PC-3 (cell line): ENCODE data around the gene SNX2. TPM values are rescaled to one million over a fixed set of nuclear protein-coding genes. Genes with fewer than 3 reads are reported as not detected.

ENCODE experiments used
- ATAC-seq: fragments of 200-7000 bp; cut with Tn5 transposase; 2 replicates; pipeline ENCODE4 v1.9.1; 2020; ENCODE audit warnings: mild to moderate bottlenecking, moderate library complexity
- BruUV-seq: library from RNA; stranded (reverse); fragments of 400-500 nt; replicated peaks from 2 replicates; lab custom pipeline; 2021; lab: Mats Ljungman, UMichigan
- CTCF ChIA-PET: fragments of 300-600 bp; sonication (Branson Sonifier 250); formaldehyde crosslinking; loops from one replicate; lab custom pipeline; 2022; ENCODE audit warnings: antibody characterized with exemption; lab: Charles Lee
- POLR2A ChIA-PET: fragments of 300-600 bp; sonication (Branson Sonifier 250); formaldehyde crosslinking; loops from one replicate; lab custom pipeline; 2022; ENCODE audit warnings: antibody characterized with exemption; ENCODE audit not compliant: unreplicated experiment; lab: Charles Lee
- DNase-seq: peaks from one replicate; pipeline ENCODE4 v3.0.0-alpha.2; 2015
- H2AFZ ChIP-seq: fragments of 300-600 bp; sonication (generic); 2 replicates; pipeline ENCODE4 v1.6.0; 2016; ENCODE audit warnings: antibody characterized with exemption, low read length
- H3F3A ChIP-seq: fragments of 300-600 bp; sonication (generic); one replicate; pipeline ENCODE4 v1.6.0; 2017; ENCODE audit warnings: antibody characterized with exemption, low read length, control low read depth, mild to moderate bottlenecking; ENCODE audit not compliant: unreplicated experiment
- H3K27ac ChIP-seq: fragments of 300-600 bp; sonication (generic); 2 replicates; pipeline ENCODE4 v1.5.1; 2016; ENCODE audit warnings: mild to moderate bottlenecking, low read length
- H3K27me3 ChIP-seq: fragments of 300-600 bp; sonication (generic); 2 replicates; pipeline ENCODE4 v1.6.1; 2016; ENCODE audit warnings: low read length, mixed read lengths
- H3K36me3 ChIP-seq: fragments of 300-600 bp; sonication (generic); 2 replicates; pipeline ENCODE4 v1.6.1; 2016; ENCODE audit warnings: low read depth, mixed run types, low read length, mixed read lengths
- H3K4me1 ChIP-seq: fragments of 300-600 bp; sonication (generic); 2 replicates; pipeline ENCODE4 v1.5.1; 2016; ENCODE audit warnings: low read length; ENCODE audit not compliant: insufficient read depth
- H3K4me2 ChIP-seq: fragments of 300-600 bp; sonication (generic); 2 replicates; pipeline ENCODE4 v1.6.0; 2016; ENCODE audit warnings: low read length
- H3K4me3 ChIP-seq: fragments of 300-600 bp; sonication (generic); 2 replicates; pipeline ENCODE4 v1.5.1; 2016; ENCODE audit warnings: mild to moderate bottlenecking, low read length, mixed read lengths
- H3K79me2 ChIP-seq: fragments of 300-600 bp; sonication (generic); 2 replicates; pipeline ENCODE4 v1.6.1; 2017; ENCODE audit warnings: low read length, mixed read lengths
- H3K9ac ChIP-seq: fragments of 300-600 bp; sonication (generic); 2 replicates; pipeline ENCODE4 v1.6.0; 2016; ENCODE audit warnings: mild to moderate bottlenecking, low read length
- H3K9me2 ChIP-seq: fragments of 300-600 bp; sonication (generic); replicated peaks from 2 replicates; pipeline ENCODE4 v1.6.1; 2016; ENCODE audit warnings: mixed run types, low read length, mixed read lengths
- H3K9me3 ChIP-seq: fragments of 300-600 bp; sonication (generic); 2 replicates; pipeline ENCODE4 v1.6.1; 2016; ENCODE audit warnings: low read length, mixed read lengths
- H4K20me1 ChIP-seq: fragments of 300-600 bp; sonication (generic); 2 replicates; pipeline ENCODE4 v1.6.1; 2016; ENCODE audit warnings: low read length, mixed read lengths
- EZH2 ChIP-seq: fragments of 300-600 bp; sonication (generic); IDR thresholded peaks from one replicate; pipeline ENCODE4 v1.6.1; 2017; ENCODE audit warnings: antibody characterized with exemption, mild to moderate bottlenecking, low read length; ENCODE audit not compliant: unreplicated experiment
- EZH2phosphoT487 ChIP-seq: fragments of 300-600 bp; sonication (generic); IDR thresholded peaks from 2 replicates; pipeline ENCODE4 v1.6.1; 2018; ENCODE audit warnings: mild to moderate bottlenecking, antibody characterized with exemption, low read length, borderline replicate concordance
- intact Hi-C: fragments of 100-400 bp; cut with micrococcal nuclease; formaldehyde crosslinking; loops from 2 replicates; pipeline ENCODE4 v1.9.0; 2023
- total RNA-seq: library from RNA; depleted of rRNA; stranded (reverse); fragments of >200 nt; gene quantifications from 2 replicates; pipeline ENCODE4 v1.2.3, GENCODE V29; 2014; rRNA removed
- TF ChIP-seq, protein P1 (sequence below): fragments of 300-600 bp; sonication (generic); conservative IDR thresholded peaks from 2 replicates; pipeline ENCODE4 v1.5.1; 2017; ENCODE audit warnings: antibody characterized with exemption, low read depth, mild to moderate bottlenecking, low read length

The SNX2 gene
- total RNA-seq, 1 experiment from 2014 or later = 33.7 TPM

- intact Hi-C loops = no loop called here
- CTCF ChIA-PET = interaction anchor here (0.6 kb wide), 1 partner anchor 175 kb away, joined by 3 read pairs; no protein-coding TSS in a partner anchor
- no peak overlapping the region for H3K4me2 ChIP-seq
These were observed 104.2 kb downstream of the SNX2 start for GRCh38 chr5:122879076-122879475.

More at GRCh38 chr5:122879076-122879475, 104.2 kb downstream of the SNX2 start:
- Histone ChIP-seq H4K20me1 (no peaks in the 10 kb centered on the region), H3K4me3 (no peak overlapping the region), H3K27me3 (no peaks in the 10 kb centered on the region), H3K79me2 (no peaks in the 10 kb centered on the region), H3K9ac (no peak overlapping the region), H3K36me3 (no peaks in the 10 kb centered on the region), H3K9me3 (no peaks in the 10 kb centered on the region), H3F3A (no peaks in the 10 kb centered on the region), H2AFZ (no peak overlapping the region), H3K9me2 (no peaks in the 10 kb centered on the region), H3K27ac (no peak overlapping the region), H3K4me1 (no peaks in the 10 kb centered on the region)
- DNase-seq (no peak), ATAC-seq (no peak)
- TF ChIP-seq EZH2phosphoT487 = no peak
- no peak for TF ChIP-seq EZH2
- TF ChIP-seq, protein P1, sequence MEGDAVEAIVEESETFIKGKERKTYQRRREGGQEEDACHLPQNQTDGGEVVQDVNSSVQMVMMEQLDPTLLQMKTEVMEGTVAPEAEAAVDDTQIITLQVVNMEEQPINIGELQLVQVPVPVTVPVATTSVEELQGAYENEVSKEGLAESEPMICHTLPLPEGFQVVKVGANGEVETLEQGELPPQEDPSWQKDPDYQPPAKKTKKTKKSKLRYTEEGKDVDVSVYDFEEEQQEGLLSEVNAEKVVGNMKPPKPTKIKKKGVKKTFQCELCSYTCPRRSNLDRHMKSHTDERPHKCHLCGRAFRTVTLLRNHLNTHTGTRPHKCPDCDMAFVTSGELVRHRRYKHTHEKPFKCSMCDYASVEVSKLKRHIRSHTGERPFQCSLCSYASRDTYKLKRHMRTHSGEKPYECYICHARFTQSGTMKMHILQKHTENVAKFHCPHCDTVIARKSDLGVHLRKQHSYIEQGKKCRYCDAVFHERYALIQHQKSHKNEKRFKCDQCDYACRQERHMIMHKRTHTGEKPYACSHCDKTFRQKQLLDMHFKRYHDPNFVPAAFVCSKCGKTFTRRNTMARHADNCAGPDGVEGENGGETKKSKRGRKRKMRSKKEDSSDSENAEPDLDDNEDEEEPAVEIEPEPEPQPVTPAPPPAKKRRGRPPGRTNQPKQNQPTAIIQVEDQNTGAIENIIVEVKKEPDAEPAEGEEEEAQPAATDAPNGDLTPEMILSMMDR = no peak
- BruUV-seq = no TSS peak
- POLR2A ChIA-PET = no interaction called here

Other genes with a start within 250 kb of the SNX2 start
- gene SNX24, start 70.5 kb downstream of the SNX2 start, total RNA-seq = 7.4 and 10.3 TPM in 2 replicates